LoVo (cell line): ENCODE measurements around the gene LDB2.

Source experiments
- DNase-seq: peaks from one replicate; pipeline ENCODE4 v3.0.0-alpha.2; 2016; ENCODE audit warnings: low spot score

Gene LDB2

GRCh38 chr4:16757080-16757521 lies 141.3 kb downstream of the LDB2 start:
- DNase-seq: no peak

- no peak for DNase-seq
Measured at GRCh38 chr4:16754104-16754503, 144.3 kb downstream of the LDB2 start.

- DNase-seq: no peak
Measured at GRCh38 chr4:16752150-16752549, 146.3 kb downstream of the LDB2 start.

DNA sequence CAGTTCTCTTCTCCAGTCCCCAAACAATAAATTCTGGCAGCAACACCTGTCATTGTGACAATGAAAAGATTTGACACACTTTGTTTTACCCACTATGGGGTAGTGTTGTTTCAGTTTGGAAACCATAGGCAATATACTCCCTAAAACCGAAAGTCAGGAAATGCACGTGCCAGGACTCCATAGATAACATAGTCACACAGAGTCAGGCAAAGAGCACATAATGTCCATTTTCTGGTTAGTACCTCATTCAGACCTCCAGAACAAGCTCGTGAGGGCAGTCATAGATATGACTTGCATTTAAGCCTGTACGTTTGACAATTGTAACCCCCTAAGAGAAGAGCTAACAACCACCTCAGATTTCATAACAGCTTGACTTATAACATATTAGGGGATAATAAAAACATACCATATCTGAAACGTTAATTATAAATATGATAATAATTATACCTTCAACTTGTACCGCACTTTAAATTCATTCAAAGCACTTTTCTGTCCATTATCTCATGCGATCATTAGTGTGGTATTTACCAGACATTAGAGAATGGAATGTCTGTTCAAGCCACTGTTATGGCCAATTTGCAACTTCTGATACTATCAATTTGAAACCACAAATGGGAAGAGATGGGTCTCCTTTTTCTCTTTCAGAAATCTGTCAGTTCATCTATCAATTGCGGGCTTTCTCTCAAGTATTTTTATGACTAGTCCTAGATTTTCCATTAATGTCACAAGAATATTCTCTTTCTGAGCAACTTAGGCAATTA lies 147.4 kb downstream of the LDB2 start:
- no peak for DNase-seq

GRCh38 chr4:16750216-16750615 lies 148.2 kb downstream of the LDB2 start:
- no peak for DNase-seq

GRCh38 chr4:16745887-16746286 lies 152.6 kb downstream of the LDB2 start:
- no peak for DNase-seq

- no peak for DNase-seq
Measured at GRCh38 chr4:16745009-16745635, 153.3 kb downstream of the LDB2 start.

DNA sequence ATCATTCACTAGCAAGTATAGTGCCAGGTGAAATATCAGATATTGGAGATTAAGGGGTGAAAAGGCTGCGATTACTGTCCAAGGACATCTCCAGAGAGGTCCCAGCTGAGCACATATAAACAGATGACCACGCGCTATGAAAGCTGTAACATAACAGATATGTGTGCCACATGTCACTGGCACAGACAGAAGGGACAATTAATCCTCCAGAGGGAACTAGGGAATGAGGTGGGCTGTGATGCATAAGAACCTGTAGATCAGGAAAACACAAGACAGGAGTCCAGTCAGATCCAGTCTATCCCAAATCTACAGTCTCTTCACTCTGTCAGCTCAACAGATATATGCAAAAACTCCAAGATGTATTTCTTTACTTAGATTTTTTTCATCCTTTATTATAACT lies 157.2 kb downstream of the LDB2 start:
- DNase-seq: no peak

- no peak for DNase-seq
Measured at GRCh38 chr4:16739997-16740624, 158.3 kb downstream of the LDB2 start.

- no peak for DNase-seq
Measured at GRCh38 chr4:16738558-16738957, 159.9 kb downstream of the LDB2 start.

DNA sequence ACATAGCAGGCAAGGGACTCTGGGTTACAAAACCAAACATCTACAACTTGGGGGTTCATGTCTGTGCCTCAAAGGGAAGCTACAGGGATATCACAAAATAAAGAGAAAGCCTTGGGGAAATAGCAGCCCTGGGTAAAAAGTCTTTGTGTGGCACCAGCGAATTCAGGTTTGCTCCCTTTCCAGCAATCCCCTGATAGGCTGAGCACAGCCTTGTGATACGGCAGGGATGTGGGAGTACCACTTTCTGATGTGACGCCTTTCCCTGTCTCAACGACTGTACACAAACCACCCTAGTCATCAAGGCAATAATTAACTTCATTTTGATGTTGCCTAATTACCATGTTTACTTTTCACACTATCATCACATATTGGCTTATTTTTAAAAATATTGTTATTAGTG lies 164.9 kb downstream of the LDB2 start:
- DNase-seq: no peak

DNA sequence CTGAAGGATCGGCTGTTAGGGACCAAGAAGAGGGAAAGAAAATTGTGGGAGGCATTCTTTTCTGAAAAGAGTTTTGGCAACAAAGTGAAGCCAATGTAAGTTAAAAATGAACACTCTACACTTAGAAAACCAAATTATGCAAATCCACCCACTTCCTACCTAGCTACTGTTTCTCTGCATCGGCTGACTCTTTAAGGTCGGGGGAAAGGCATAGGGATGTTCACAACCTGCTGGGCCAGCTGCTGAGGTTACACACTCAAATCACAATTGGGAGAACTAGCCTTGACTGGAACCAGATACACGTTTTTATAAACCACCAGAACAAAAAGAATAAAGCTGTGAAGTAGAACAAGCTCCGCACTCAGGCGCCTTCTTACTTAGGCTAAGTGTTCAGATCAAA lies 165.7 kb downstream of the LDB2 start:
- no peak for DNase-seq

DNA sequence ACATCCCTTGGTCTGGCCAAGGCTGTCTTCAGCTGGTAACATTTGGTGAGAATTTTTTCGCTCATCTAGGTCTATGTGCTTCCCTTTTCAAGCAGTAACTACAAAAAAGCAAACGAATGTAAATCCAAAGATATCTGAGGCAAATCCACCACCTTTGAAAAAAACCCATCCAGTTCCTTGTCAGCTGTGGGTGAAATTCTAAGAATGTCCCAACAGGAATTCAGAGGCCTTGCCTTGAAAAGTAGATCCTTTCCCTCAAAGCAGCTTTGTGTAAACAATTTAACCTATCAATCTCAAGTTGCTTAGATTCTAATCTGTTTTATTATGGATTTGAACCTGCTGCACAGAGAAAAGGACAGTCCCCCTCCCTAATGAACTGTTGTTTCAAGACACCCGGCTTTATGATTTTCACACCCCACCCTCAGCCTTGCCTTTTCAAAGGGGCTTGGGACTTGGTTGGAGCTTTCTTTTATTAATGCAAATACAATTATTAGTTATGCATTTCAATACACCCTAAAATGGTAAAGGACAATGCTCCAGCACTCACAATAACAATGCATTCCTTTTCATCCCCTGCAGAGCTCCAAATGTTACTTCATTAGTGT lies 166.6 kb downstream of the LDB2 start:
- no peak for DNase-seq

- DNase-seq: no peak
Measured at GRCh38 chr4:16730522-16731205, 167.8 kb downstream of the LDB2 start.

- no peak for DNase-seq
Measured at GRCh38 chr4:16729336-16729735, 169.1 kb downstream of the LDB2 start.

- no peak for DNase-seq
Measured at GRCh38 chr4:16728849-16729248, 169.6 kb downstream of the LDB2 start.

DNA sequence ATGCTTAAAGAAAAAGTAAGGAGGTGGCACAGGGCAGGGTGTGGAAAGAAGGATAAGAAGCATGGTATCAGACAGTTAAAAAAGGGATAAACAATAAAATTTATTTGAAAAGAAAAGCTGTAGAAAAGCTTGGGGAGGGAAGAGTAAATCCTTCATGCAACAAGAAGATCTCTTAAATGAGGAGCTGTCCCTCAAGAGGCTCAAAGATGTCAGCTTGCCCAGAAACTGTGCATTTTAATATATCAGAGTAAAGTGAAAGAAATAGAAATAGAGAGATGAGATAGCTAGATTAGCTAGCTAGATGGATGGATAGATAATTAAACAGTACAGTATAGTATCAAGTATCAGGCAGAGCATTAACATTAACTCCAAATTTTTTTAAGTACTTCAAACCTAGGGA lies 170.3 kb downstream of the LDB2 start:
- DNase-seq: no peak

DNA sequence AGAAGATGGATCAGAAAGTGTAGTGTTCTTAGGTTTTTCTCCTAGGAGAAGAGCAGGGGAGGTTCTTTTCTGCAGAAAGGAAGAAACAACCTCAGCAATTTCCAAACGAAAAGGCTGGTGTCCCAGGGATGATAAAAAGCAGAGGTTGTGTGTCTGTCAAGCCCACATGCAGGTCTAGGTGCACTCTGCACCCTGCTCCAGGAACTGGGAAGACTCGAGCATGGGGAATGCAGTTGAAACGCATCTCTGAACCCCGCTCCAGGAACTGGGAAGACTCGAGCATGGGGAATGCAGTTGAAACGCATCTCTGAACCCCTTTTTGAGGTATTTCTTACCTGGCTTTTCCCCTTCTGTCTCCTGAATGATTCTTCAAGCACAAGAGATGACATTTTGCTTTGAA lies 171.2 kb downstream of the LDB2 start:
- no peak for DNase-seq

GRCh38 chr4:16726368-16727050 lies 171.9 kb downstream of the LDB2 start:
- DNase-seq: no peak

GRCh38 chr4:16725252-16725651 lies 173.2 kb downstream of the LDB2 start:
- DNase-seq: no peak

DNA sequence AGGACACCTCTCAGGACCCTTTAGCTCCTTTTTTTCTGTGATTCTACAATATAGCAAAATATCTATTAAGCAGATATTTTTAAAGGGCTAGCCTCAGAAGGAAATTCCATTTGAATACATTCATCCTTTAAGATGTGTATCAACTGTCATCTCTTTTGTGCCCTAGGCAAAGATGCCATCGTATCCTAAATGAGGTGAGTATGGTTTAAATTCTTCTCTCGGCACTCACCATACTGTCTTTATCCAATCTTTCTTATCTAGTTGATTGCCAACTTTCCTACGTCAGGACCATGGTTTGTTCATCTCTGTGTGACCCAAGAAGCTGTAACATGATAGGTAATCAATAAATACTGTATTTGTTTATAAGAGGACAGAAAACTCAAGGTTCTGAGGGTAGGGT lies 176.0 kb downstream of the LDB2 start:
- DNase-seq: no peak
